SW480 (cell line): Measurements from ENCODE around the gene TACR2.

Experiments
- DNase-seq: peaks from one replicate; pipeline ENCODE4 v3.0.0-alpha.2; 2016; ENCODE audit warnings: low spot score

TACR2 gene

GRCh38 chr10:69416695-69417094, at the start of gene TACR2:
TSS of gene TACR2 (minus strand) at chr10:69416918. CDS start at chr10:69416323, 595 bp downstream.
- no peak for DNase-seq

GRCh38 chr10:69466158-69466490, 49.4 kb upstream of the TACR2 start:
- no peak for DNase-seq

GRCh38 chr10:69465457-69466157, 48.9 kb upstream of the TACR2 start:
- no peak for DNase-seq

GRCh38 chr10:69464801-69465401, 48.2 kb upstream of the TACR2 start:
- DNase-seq, result no peak

GRCh38 chr10:69464401-69464800, 47.7 kb upstream of the TACR2 start:
- no peak for DNase-seq

- DNase-seq, result no peak
These were observed 47.2 kb upstream of the TACR2 start for GRCh38 chr10:69463886-69464285.

- no peak for DNase-seq
These were observed 44.7 kb upstream of the TACR2 start for GRCh38 chr10:69461243-69462025.

- no peak for DNase-seq
These were observed 44.0 kb upstream of the TACR2 start for GRCh38 chr10:69460576-69461242.

- DNase-seq, result no peak
These were observed 43.3 kb upstream of the TACR2 start for GRCh38 chr10:69459893-69460575.

- no peak for DNase-seq
These were observed 42.5 kb upstream of the TACR2 start for GRCh38 chr10:69459101-69459790.

GRCh38 chr10:69458430-69459100, 41.8 kb upstream of the TACR2 start:
- peak; percentile 62 for DNase-seq

GRCh38 chr10:69457771-69458237, 41.1 kb upstream of the TACR2 start:
- no peak for DNase-seq

GRCh38 chr10:69456880-69457693, 40.4 kb upstream of the TACR2 start:
- DNase-seq, result no peak

GRCh38 chr10:69455006-69455763, 38.5 kb upstream of the TACR2 start:
- DNase-seq, result no peak

- no peak for DNase-seq
These were observed 37.1 kb upstream of the TACR2 start for GRCh38 chr10:69453795-69454194.

- no peak for DNase-seq
These were observed 36.1 kb upstream of the TACR2 start for GRCh38 chr10:69452676-69453415.

- peak; percentile 56 for DNase-seq
These were observed 35.1 kb upstream of the TACR2 start for GRCh38 chr10:69451784-69452251.

GRCh38 chr10:69451209-69451783, 34.6 kb upstream of the TACR2 start, which contains the start of gene TSPAN15:
TSS of gene TSPAN15 (plus strand) at chr10:69451465. CDS start at chr10:69451595, 130 bp downstream.
- peak; percentile 82 for DNase-seq
